ENCODE data around the gene MRPS2.

DNA sequence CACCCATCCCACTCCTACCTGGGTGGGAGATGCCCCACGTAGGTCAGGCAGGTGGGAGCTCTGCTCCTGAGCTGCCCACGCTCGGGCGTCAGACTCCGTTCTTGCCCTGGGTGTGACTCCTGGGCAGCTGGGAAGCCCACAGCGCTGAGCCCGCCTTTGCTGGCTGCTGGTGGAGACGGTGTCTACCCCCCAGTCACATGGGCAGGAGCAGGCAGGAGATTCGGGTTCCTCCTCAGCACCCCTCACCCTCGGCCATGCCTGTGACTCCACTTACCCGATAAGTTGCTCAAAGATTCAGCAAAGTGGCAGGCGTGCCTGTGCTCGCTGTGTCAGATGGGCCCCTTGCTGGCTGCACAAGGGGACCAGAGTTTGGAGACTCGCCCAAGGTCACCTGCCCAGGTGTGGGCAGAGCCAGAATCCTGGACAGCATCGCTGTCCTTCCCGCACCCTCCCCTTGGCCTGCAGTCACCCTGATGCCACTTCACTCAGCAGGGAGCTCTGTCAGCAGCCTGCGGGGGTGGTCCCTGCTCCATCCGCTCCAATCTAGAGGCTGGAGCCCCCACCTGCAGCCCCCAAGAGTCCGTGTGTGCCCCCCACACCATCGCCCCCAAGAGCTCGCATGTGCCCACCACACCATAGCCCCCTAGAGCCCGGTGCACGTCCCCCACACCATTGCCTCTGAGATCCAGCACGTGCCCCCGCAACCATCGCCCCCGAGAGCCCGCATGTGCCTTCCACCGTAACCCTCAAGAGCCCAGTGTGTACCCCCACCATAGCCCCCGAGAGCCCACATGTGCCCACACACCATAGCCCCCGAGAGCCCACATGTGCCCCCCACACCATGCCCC lies 25.0 kb downstream of the MRPS2 start:
- TF ChIP-seq CTCF (IDR thresholded peaks at IDR 0.05; ENCODE audit: extremely low read depth in 1 of 2, insufficient read depth in 1 of 2, low read depth in 1 of 2, low read length in 2 of 2) (no peak), POLR2AphosphoS5 (IDR thresholded peaks at IDR 0.05; ENCODE audit: insufficient read depth, low read depth, low read length) (no peak), POLR2A (IDR thresholded peaks at IDR 0.05; ENCODE audit: low read depth, low read length) (no peak), EZH2 (IDR thresholded peaks at IDR 0.05; ENCODE audit: borderline replicate concordance, low read depth, low read length, severe bottlenecking) (no peak), FOS (IDR thresholded peaks at IDR 0.05; ENCODE audit: borderline replicate concordance, insufficient read depth, low read length) (no peak)

Data from endothelial cell of umbilical vein (primary cell).